SK-N-MC (cell line): Measurements from ENCODE around the gene TSHZ2.

Source experiments
- EZH2 ChIP-seq: fragments of 200-600 bp; sonication (generic); IDR thresholded peaks from one replicate; pipeline ENCODE4 v1.6.1; 2017; ENCODE audit warnings: antibody characterized with exemption
- FOXP2 ChIP-seq: optimal IDR thresholded peaks from 2 replicates; pipeline ENCODE3; 2011; ENCODE audit warnings: mild to moderate bottlenecking, moderate library complexity; ENCODE audit not compliant: insufficient read depth; ENCODE audit errors: extremely low read length, control extremely low read depth
- POLR2AphosphoS5 ChIP-seq: IDR thresholded peaks from 2 replicates; pipeline ENCODE4 v1.6.1; 2012; ENCODE audit warnings: mild to moderate bottlenecking, low read depth, low read length, borderline replicate concordance

- no peak for TF ChIP-seq EZH2
- no peak for TF ChIP-seq POLR2AphosphoS5
- TF ChIP-seq FOXP2, result no peak
Measured at GRCh38 chr20:53141201-53142050, 169.3 kb downstream of the TSHZ2 start.
